ENCODE results near the gene YAE1.

DNA sequence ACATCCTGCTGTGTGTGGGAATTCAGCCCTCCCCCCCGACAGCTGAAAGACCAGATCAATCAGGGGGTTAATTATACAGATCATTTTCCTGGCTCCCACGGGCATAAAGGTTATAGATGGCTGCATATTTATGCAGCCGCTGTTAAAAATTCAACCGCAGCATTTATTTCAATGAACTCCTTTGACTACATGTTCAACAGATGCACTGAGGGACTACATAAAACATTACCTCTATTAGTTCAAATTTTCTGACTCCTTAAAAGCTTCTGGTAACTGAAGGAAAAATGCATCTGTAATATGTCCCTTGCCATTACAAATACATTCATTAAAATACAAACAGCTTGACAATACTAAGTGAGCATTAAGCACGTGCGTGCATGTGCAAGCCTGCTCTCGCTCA is 49.7 kb upstream of the YAE1 start:
- TF ChIP-seq, protein P1, sequence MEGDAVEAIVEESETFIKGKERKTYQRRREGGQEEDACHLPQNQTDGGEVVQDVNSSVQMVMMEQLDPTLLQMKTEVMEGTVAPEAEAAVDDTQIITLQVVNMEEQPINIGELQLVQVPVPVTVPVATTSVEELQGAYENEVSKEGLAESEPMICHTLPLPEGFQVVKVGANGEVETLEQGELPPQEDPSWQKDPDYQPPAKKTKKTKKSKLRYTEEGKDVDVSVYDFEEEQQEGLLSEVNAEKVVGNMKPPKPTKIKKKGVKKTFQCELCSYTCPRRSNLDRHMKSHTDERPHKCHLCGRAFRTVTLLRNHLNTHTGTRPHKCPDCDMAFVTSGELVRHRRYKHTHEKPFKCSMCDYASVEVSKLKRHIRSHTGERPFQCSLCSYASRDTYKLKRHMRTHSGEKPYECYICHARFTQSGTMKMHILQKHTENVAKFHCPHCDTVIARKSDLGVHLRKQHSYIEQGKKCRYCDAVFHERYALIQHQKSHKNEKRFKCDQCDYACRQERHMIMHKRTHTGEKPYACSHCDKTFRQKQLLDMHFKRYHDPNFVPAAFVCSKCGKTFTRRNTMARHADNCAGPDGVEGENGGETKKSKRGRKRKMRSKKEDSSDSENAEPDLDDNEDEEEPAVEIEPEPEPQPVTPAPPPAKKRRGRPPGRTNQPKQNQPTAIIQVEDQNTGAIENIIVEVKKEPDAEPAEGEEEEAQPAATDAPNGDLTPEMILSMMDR (IDR thresholded peaks at IDR 0.05; ENCODE audit: insufficient read depth, low read length, poor library complexity, severe bottlenecking) = no peak
- no peak for TF ChIP-seq EZH2phosphoT487 (conservative IDR thresholded peaks at IDR 0.05; ENCODE audit: low read length)

Data from SU-DHL-6 (cell line).